Fibroblast of skin of left quadriceps (primary cell): Measurements from ENCODE around the gene ARHGAP19.
"Not testable (repeated sequence)": the region's sequence is repeated elsewhere in the genome, so short reads cannot be mapped to it uniquely, and the experiment has no call there.

Experiments
- DNase-seq, 2 experiments: peaks; one replicate each; pipeline ENCODE4 v3.0.0-alpha.2; 2013; ENCODE audit warnings: low read depth in 2 of 2

Gene ARHGAP19

GRCh38 chr10:97280783-97281182 lies 11.7 kb downstream of the ARHGAP19 start:
- DNase-seq: no peak

GRCh38 chr10:97279121-97279815 lies 13.2 kb downstream of the ARHGAP19 start:
- no peak for DNase-seq

GRCh38 chr10:97278491-97278989 lies 13.9 kb downstream of the ARHGAP19 start:
- DNase-seq: peak; percentile 89 to 92

- DNase-seq: no peak
Observed at GRCh38 chr10:97277551-97277950, 14.9 kb downstream of the ARHGAP19 start.

GRCh38 chr10:97274828-97275227 lies 17.6 kb downstream of the ARHGAP19 start:
- DNase-seq: no peak

GRCh38 chr10:97273700-97274099 lies 18.7 kb downstream of the ARHGAP19 start:
- DNase-seq: no peak

- DNase-seq: no peak
Observed at GRCh38 chr10:97270523-97271154, 21.8 kb downstream of the ARHGAP19 start.

- DNase-seq: no peak
Observed at GRCh38 chr10:97267671-97268070, 24.8 kb downstream of the ARHGAP19 start.

GRCh38 chr10:97265095-97265494 lies 27.3 kb downstream of the ARHGAP19 start:
- DNase-seq: not testable (repeated sequence)

GRCh38 chr10:97263971-97264370 lies 28.5 kb downstream of the ARHGAP19 start:
- DNase-seq: no peak

GRCh38 chr10:97261656-97262055 lies 30.8 kb downstream of the ARHGAP19 start:
- DNase-seq: no peak

- DNase-seq: no peak
Observed at GRCh38 chr10:97261183-97261582, 31.3 kb downstream of the ARHGAP19 start.

GRCh38 chr10:97259119-97259518 lies 33.3 kb downstream of the ARHGAP19 start:
- DNase-seq: no peak

- DNase-seq: no peak
Observed at GRCh38 chr10:97256356-97256755, 36.1 kb downstream of the ARHGAP19 start.

- no peak for DNase-seq
Observed at GRCh38 chr10:97255512-97256293, 36.7 kb downstream of the ARHGAP19 start.

- no peak for DNase-seq
Observed at GRCh38 chr10:97254694-97255093, 37.7 kb downstream of the ARHGAP19 start.

- DNase-seq: no peak
Observed at GRCh38 chr10:97250952-97251351, 41.5 kb downstream of the ARHGAP19 start.

GRCh38 chr10:97243836-97244235 lies 48.6 kb downstream of the ARHGAP19 start:
- DNase-seq: no peak

- no peak for DNase-seq
Observed at GRCh38 chr10:97238855-97239254, 53.6 kb downstream of the ARHGAP19 start.

GRCh38 chr10:97235353-97235752 lies 57.1 kb downstream of the ARHGAP19 start:
- no peak for DNase-seq

GRCh38 chr10:97234400-97234799 lies 58.0 kb downstream of the ARHGAP19 start:
- DNase-seq: peak; percentile 13 to 23

- DNase-seq: no peak
Observed at GRCh38 chr10:97230146-97230545, 62.3 kb downstream of the ARHGAP19 start.
